Right cardiac atrium (tissue), 5 donors: ENCODE data around the gene ZNF343. TPM values are rescaled to one million over a fixed set of nuclear protein-coding genes. Genes with fewer than 3 reads are reported as not detected.
A peak's percentile ranks its signal among the peaks of the same experiment; 100 is the strongest.
"Not testable (repeated sequence)": the region's sequence is repeated elsewhere in the genome, so short reads cannot be mapped to it uniquely, and the experiment has no call there.

Experiments
- ATAC-seq, 2 donors: fragments of 200-7000 bp; cut with Tn5 transposase; one replicate each; pipeline versions ENCODE4 v1.8.0 to v1.9.1; 2020; ENCODE audit warnings: moderate library complexity in 2 of 2, mild to moderate bottlenecking in 1 of 2
- DNase-seq, 3 donors: peaks; one replicate each; pipeline ENCODE4 v3.0.0-alpha.2; 2020
- H3K27ac ChIP-seq: one replicate; pipeline ENCODE4 v1.5.1; 2013; ENCODE audit warnings: mild to moderate bottlenecking, low read length, control low read depth, moderate library complexity
- H3K27me3 ChIP-seq: one replicate; pipeline ENCODE4 v1.6.1; 2013; ENCODE audit not compliant: control insufficient read depth, insufficient read depth
- H3K4me1 ChIP-seq: one replicate; pipeline ENCODE4 v1.6.1; 2013; ENCODE audit warnings: low read length; ENCODE audit not compliant: control insufficient read depth, insufficient read depth
- H3K4me3 ChIP-seq: one replicate; pipeline ENCODE4 v1.5.1; 2013; ENCODE audit warnings: low read length, control low read depth
- H3K9me3 ChIP-seq: one replicate; pipeline ENCODE4 v1.6.1; 2013; ENCODE audit warnings: low read length; ENCODE audit not compliant: control insufficient read depth
- WGBS: extraction: QIAGEN DNeasy Blood & Tissue Kit; methylation state at CpG from one replicate; pipeline ENCODE4 v1.1.7; 2013; 5-methylcytosine and 5-hydroxymethylcytosine counted together
- intact Hi-C, 4 donors: fragments of 100-400 bp; cut with DNase I; formaldehyde crosslinking; loops; one replicate each; pipeline versions ENCODE4 v1.11.0 to v1.14.0; 2022 to 2023
- polyA plus RNA-seq: library from polyadenylated mRNA; stranded (reverse); fragments of 200-250 nt; gene quantifications from one replicate; pipeline ENCODE4 v1.2.3, GENCODE V29; 2013
- total RNA-seq, 4 donors: library from RNA; stranded (reverse); fragmentation: NEBNext Ultra II Directional; extraction: Animal tissue kit (Norgen Biotek cat#: 25700); gene quantifications; one replicate each; pipeline ENCODE4 v1.2.1, GENCODE V29; 2021
- donor health status: healthy with polysubstance abuse.
- donor health status: DM: no; HTN: yes; CAD: no.
- donor health status: DM: no; HTN: no; CAD: no.
- donor health status: DM: no; HTN: yes; CAD: no; lungs with severe emphysema.
- donor health status: DM: yes; HTN: yes; CAD: no.

Gene ZNF343
- total and polyA plus RNA-seq, 5 donors, result 4.1 to 9.1 (median 7.3) TPM

DNA sequence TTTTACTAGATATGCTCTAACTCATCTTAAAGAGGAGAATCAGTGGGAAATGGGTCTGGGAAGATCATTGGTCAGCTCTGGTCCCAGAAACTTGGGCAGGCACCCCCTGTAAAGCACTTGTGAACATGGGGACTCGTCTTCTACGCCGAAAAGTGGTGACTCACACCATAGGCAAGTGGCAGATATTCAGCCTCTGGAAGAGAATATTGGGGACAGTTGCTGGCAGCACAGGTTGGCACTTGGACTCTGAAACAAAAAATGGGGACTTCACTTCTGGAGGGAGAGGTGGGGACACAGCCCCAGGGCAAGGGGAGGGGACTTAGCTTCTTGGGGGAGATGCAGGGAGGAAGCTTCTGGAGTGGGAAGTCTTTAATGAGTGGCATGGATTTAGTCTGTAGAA, 11.9 kb upstream of the ZNF343 start:
- no peak for DNase-seq
- Histone ChIP-seq H3K27ac (no peak overlapping the region), H3K9me3 (no peaks in the 10 kb centered on the region), H3K4me3 (no peak overlapping the region), H3K4me1 (no peaks in the 10 kb centered on the region), H3K27me3 (no peaks in the 10 kb centered on the region)
- WGBS, result 93% methylated on average over 3 of the region's 3 CpGs
- intact Hi-C loops, result loop anchor here in 1 of 4 donors (10.0 kb wide), 1 partner anchor 124 kb away; no protein-coding TSS in a partner anchor
- no peak for ATAC-seq

- no peaks in the 10 kb centered on the region for H3K9me3 ChIP-seq
- no peak overlapping the region for H3K27ac ChIP-seq
- no peaks in the 10 kb centered on the region for H3K4me1 ChIP-seq
- no peak overlapping the region for H3K4me3 ChIP-seq
- no peak for DNase-seq
- no peak for ATAC-seq
- no peaks in the 10 kb centered on the region for H3K27me3 ChIP-seq
- intact Hi-C loops, result no loop called here
- WGBS, result 92% methylated on average over 4 of the region's 4 CpGs
Observed at GRCh38 chr20:2519115-2519809, 10.5 kb upstream of the ZNF343 start.

GRCh38 chr20:2518558-2518957, 9.8 kb upstream of the ZNF343 start:
- Histone ChIP-seq H3K4me1 (no peaks in the 10 kb centered on the region), H3K4me3 (no peak overlapping the region), H3K27me3 (no peaks in the 10 kb centered on the region), H3K27ac (no peak overlapping the region), H3K9me3 (no peaks in the 10 kb centered on the region)
- DNase-seq (no peak), ATAC-seq (no peak)
- intact Hi-C loops, result no loop called here
- 79% methylated on average over 4 of the region's 4 CpGs for WGBS

DNA sequence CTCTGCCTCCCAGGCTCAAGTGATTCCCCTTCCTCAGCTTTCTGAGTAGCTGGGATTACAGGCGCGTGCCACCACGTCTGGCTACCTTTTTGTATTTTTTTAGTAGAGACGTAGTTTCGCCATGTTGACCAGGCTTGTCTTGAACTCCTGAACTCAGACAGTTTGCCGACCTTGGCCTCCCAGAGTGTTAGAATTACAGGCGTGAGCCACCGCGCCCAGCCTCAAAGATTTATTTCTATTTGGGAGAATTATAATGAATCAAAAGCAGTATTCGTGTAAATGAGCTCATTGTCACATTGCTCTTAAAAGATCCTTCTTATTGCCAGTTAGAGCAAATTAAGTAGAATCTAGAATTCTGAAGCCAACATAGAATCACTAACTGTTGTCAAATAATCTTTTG, 9.4 kb upstream of the ZNF343 start:
- 85% methylated on average over 10 of the region's 10 CpGs for WGBS

DNA sequence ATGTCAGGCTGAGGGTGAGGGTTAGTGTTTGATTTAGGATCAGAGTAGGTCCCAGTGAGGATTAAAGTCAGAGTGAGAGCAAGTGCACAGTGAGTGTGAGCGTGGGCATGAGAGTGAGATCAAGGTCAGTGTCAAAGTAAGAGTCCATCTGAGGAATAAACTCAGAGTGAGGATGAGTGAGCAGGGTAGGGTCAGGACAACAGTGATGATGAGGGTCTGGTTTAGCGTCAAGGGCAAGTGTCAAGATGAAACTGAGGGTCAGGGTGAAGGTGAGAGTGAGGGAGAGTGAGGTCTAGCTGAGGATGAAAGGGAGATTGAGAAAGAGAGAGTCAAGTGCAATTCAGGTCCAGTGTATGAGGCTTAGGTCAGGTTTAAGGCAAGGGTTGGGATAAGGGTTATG, 7.7 kb upstream of the ZNF343 start:
- Histone ChIP-seq H3K27ac (no peak overlapping the region), H3K27me3 (no peaks in the 10 kb centered on the region), H3K9me3 (no peaks in the 10 kb centered on the region), H3K4me3 (no peak overlapping the region), H3K4me1 (no peaks in the 10 kb centered on the region)
- 77% methylated on average over 2 of the region's 2 CpGs for WGBS
- intact Hi-C loops, result no loop called here
- ATAC-seq (peak in 1 of 2 donors; percentile 19), DNase-seq (no peak)

More for the DNA sequence above, 9.4 kb upstream of the ZNF343 start:
- H3K4me3 ChIP-seq, result no peak overlapping the region
- intact Hi-C loops, result no loop called here
- no peaks in the 10 kb centered on the region for H3K9me3 ChIP-seq
- ATAC-seq, result no peak
- H3K4me1 ChIP-seq, result no peaks in the 10 kb centered on the region
- no peak overlapping the region for H3K27ac ChIP-seq
- DNase-seq, result no peak
- H3K27me3 ChIP-seq, result no peaks in the 10 kb centered on the region

- intact Hi-C loops, result no loop called here
- Histone ChIP-seq H3K27ac (no peak overlapping the region), H3K9me3 (no peaks in the 10 kb centered on the region), H3K4me1 (no peaks in the 10 kb centered on the region), H3K4me3 (no peak overlapping the region), H3K27me3 (no peaks in the 10 kb centered on the region)
- no peak for DNase-seq
- no peak for ATAC-seq
- 87% methylated on average over 1 of the region's 1 CpG for WGBS
Observed at GRCh38 chr20:2515203-2515602, 6.5 kb upstream of the ZNF343 start.

- Histone ChIP-seq H3K27me3 (no peaks in the 10 kb centered on the region), H3K9me3 (no peaks in the 10 kb centered on the region), H3K4me1 (no peaks in the 10 kb centered on the region), H3K4me3 (no peak overlapping the region), H3K27ac (no peak overlapping the region)
- ATAC-seq (no peak), DNase-seq (no peak)
- intact Hi-C loops, result no loop called here
- WGBS, result 68% methylated on average over 3 of the region's 3 CpGs
Observed at GRCh38 chr20:2509794-2510193, 1.1 kb upstream of the ZNF343 start.

DNA sequence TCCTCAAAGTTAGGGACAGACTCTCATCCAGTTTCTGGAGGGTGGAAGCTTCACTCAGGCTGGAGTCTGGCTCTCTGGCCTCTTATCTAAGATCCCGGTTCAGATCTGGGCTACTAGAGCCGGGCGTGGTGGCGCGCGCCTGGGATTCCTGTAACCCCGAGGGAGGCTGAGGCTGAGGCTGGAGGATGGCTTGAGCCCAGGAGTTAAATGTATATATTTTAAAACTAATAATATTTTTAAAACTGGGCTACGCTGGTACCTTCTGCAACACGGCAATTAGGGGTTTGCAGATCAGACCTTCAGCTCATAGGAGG, 710 bp upstream of the ZNF343 start:
- no peaks in the 10 kb centered on the region for H3K9me3 ChIP-seq
- H3K27ac ChIP-seq, result peak overlapping the region; percentile 94
- peak overlapping the region; percentile 95 for H3K4me3 ChIP-seq
- no peaks in the 10 kb centered on the region for H3K27me3 ChIP-seq
- intact Hi-C loops, result no loop called here
- no peak for ATAC-seq
- H3K4me1 ChIP-seq, result no peaks in the 10 kb centered on the region
- DNase-seq, result no peak
- WGBS, result 36% methylated on average over 9 of the region's 9 CpGs

DNA sequence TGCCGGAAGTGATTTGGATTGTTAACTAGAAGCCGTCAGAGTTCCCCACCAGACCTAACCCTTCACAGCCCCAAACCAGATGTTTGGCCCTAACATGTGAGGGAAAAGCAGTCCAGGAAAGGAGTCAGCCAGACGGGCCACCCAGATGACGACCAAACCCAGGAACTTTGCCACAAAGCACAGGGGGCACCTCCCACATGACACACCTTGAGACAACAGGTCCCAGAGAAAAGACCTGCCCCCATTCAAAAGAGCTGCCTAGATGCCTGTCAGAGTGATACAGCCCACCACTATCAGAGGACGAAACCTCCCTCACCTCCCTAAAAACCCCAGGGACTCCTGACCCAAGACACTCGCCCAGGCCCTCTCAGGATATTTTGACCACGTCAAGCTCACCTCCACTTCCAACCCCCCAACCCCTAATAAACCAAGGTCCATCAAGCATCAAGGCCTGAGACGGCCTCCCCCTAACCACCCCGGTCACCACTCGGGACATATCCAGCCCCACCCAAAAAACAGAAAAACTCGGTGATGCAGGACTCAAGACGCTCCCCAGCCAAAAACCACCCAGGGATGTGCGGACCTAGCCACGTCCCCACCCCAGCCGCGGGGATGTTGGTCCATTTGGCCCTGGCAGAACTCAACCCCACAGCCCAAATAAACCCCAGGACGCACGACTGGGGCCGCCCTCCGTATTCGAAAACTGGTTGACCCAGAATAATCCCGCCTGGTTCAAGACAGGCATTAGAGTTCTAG, 662 bp downstream of the ZNF343 start:
- Histone ChIP-seq H3K4me1 (no peaks in the 10 kb centered on the region), H3K27me3 (no peaks in the 10 kb centered on the region), H3K9me3 (no peaks in the 10 kb centered on the region), H3K4me3 (peak overlapping the region; percentile 95), H3K27ac (peak overlapping the region; percentile 94)
- 9% methylated on average over 22 of the region's 22 CpGs for WGBS
- DNase-seq (peak in 2 of 3 donors; percentile 38 to 60), ATAC-seq (peak; percentile 22 to 57)
- intact Hi-C loops, result no loop called here

GRCh38 chr20:2507464-2507863, 1.3 kb downstream of the ZNF343 start:
- H3K4me3 ChIP-seq, result peak overlapping the region; percentile 95
- ATAC-seq, result no peak
- no peak for DNase-seq
- intact Hi-C loops, result no loop called here
- no peaks in the 10 kb centered on the region for H3K4me1 ChIP-seq
- WGBS, result 79% methylated on average over 5 of the region's 5 CpGs
- H3K27me3 ChIP-seq, result no peaks in the 10 kb centered on the region
- H3K27ac ChIP-seq, result no peak overlapping the region
- H3K9me3 ChIP-seq, result no peaks in the 10 kb centered on the region

GRCh38 chr20:2506426-2506825, 2.3 kb downstream of the ZNF343 start:
- H3K27ac ChIP-seq, H3K4me1 ChIP-seq, H3K9me3 ChIP-seq, ATAC-seq, H3K27me3 ChIP-seq, intact Hi-C loops, DNase-seq, H3K4me3 ChIP-seq: not testable (repeated sequence)
- WGBS, result 95% methylated on average over 3 of the region's 5 CpGs
